Esophagus muscularis mucosa (tissue), 4 donors: Measurements from ENCODE around the gene TIGD7. TPM values are rescaled to one million over a fixed set of nuclear protein-coding genes. Genes with fewer than 3 reads are reported as not detected.
A peak's percentile ranks its signal among the peaks of the same experiment; 100 is the strongest.

Experiments
- DNase-seq: peaks from one replicate; pipeline ENCODE4 v3.0.0-alpha.2; 2017; ENCODE audit errors: extremely low spot score
- H3K27ac ChIP-seq, 4 donors: fragments of 200-600 bp; sonication (generic); replicated peaks in 1 of 4; 1 replicate in 3 of 4; 2 replicates in 1 of 4; pipeline ENCODE4 v1.5.1; 2016 to 2019; ENCODE audit warnings: mild to moderate bottlenecking in 1 of 4
- H3K27me3 ChIP-seq, 4 donors: fragments of 200-600 bp; sonication (generic); one replicate each; pipeline versions ENCODE4 v1.5.1 to v1.6.0; 2016 to 2019
- H3K36me3 ChIP-seq, 4 donors: fragments of 200-600 bp; sonication (generic); one replicate each; pipeline ENCODE4 v1.5.1; 2016 to 2019
- H3K4me1 ChIP-seq, 4 donors: fragments of 200-600 bp; sonication (generic); one replicate each; pipeline ENCODE4 v1.5.1; 2016 to 2019
- H3K4me3 ChIP-seq, 4 donors: fragments of 200-600 bp; sonication (generic); 1 replicate in 2 of 4; 2 replicates in 2 of 4; pipeline ENCODE4 v1.5.1; 2016 to 2019; ENCODE audit warnings: mild to moderate bottlenecking in 4 of 4, moderate library complexity in 1 of 4
- H3K9me3 ChIP-seq, 4 donors: fragments of 200-600 bp; sonication (generic); 1 replicate in 3 of 4; 2 replicates in 1 of 4; pipeline ENCODE4 v1.5.1; 2016 to 2019
- EP300 ChIP-seq: sonication (generic); formaldehyde crosslinking; IDR thresholded peaks from one replicate; pipeline ENCODE4 v1.6.1; 2017; ENCODE audit warnings: antibody characterized with exemption
- POLR2A ChIP-seq: fragments of 450-650 bp; IDR thresholded peaks from one replicate; pipeline ENCODE4 v1.6.1; 2017; ENCODE audit warnings: antibody characterized with exemption, moderate library complexity, mild to moderate bottlenecking, low read depth
- POLR2AphosphoS5 ChIP-seq, 2 donors: sonication (generic); formaldehyde crosslinking; IDR thresholded peaks; one replicate each; pipeline ENCODE4 v1.6.1; 2017; ENCODE audit warnings: antibody characterized with exemption in 2 of 2
- WGBS: methylation state at CpG from one replicate; pipeline ENCODE4 v1.1.5; 2018; 5-methylcytosine and 5-hydroxymethylcytosine counted together
- intact Hi-C: fragments of 100-400 bp; cut with DNase I; formaldehyde crosslinking; loops from one replicate; pipeline ENCODE4 v1.15.1; 2023
- total RNA-seq, 4 donors: library from RNA; depleted of rRNA; stranded (reverse); fragments of >200 nt; gene quantifications; one replicate each; pipeline versions ENCODE4 v1.1.0 to v1.2.1, GENCODE V29; 2016
- TF ChIP-seq, protein P1 (sequence below), 3 experiments: fragments of 200-600 bp in 2 of 3; fragments of 450-650 bp in 1 of 3; sonication (generic) in 2 of 3; IDR thresholded peaks; one replicate each; pipeline ENCODE4 v1.5.1; 2017 to 2019; ENCODE audit warnings: antibody characterized with exemption in 3 of 3, mild to moderate bottlenecking in 2 of 3, moderate library complexity in 1 of 3

Gene TIGD7
- total RNA-seq, 4 donors from 2014 or later: 4.6 to 8.3 (median 7.6) TPM

GRCh38 chr16:3317315-3317999 lies 12.2 kb upstream of the TIGD7 start:
- peaks cover 24 to 100% (median 98%) of the 10 kb centered on the region in 4 donors for H3K9me3 ChIP-seq
- WGBS: 98% methylated on average over 3 of the region's 3 CpGs
- intact Hi-C loops: loop anchor here (10.0 kb wide), 1 partner anchor 93 kb away; no protein-coding TSS in a partner anchor

GRCh38 chr16:3311496-3311895 lies 6.3 kb upstream of the TIGD7 start:
- TF ChIP-seq, protein P1, sequence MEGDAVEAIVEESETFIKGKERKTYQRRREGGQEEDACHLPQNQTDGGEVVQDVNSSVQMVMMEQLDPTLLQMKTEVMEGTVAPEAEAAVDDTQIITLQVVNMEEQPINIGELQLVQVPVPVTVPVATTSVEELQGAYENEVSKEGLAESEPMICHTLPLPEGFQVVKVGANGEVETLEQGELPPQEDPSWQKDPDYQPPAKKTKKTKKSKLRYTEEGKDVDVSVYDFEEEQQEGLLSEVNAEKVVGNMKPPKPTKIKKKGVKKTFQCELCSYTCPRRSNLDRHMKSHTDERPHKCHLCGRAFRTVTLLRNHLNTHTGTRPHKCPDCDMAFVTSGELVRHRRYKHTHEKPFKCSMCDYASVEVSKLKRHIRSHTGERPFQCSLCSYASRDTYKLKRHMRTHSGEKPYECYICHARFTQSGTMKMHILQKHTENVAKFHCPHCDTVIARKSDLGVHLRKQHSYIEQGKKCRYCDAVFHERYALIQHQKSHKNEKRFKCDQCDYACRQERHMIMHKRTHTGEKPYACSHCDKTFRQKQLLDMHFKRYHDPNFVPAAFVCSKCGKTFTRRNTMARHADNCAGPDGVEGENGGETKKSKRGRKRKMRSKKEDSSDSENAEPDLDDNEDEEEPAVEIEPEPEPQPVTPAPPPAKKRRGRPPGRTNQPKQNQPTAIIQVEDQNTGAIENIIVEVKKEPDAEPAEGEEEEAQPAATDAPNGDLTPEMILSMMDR (IDR thresholded peaks at IDR 0.05): no peak
- TF ChIP-seq POLR2AphosphoS5 (IDR thresholded peaks at IDR 0.05): no peak
- no peak for TF ChIP-seq EP300
- TF ChIP-seq POLR2A: no peak
- H3K36me3 ChIP-seq: peaks cover 34 to 78% (median 61%) of the 10 kb centered on the region in 4 donors
- WGBS: 96% methylated on average over 4 of the region's 4 CpGs
- H3K27ac ChIP-seq: no peak overlapping the region
- H3K4me1 ChIP-seq: peaks cover under 1 to 8% (median 2%) of the 10 kb centered on the region in 4 donors
- DNase-seq: no peak
- intact Hi-C loops: loop anchor here (10.0 kb wide), 1 partner anchor 87 kb away; no protein-coding TSS in a partner anchor
- H3K27me3 ChIP-seq: no peaks in the 10 kb centered on the region
- no peak overlapping the region for H3K4me3 ChIP-seq
- peaks cover 6 to 100% (median 96%) of the 10 kb centered on the region in 4 donors for H3K9me3 ChIP-seq

More at GRCh38 chr16:3317315-3317999, 12.2 kb upstream of the TIGD7 start:
- H3K4me1 ChIP-seq: no peaks in the 10 kb centered on the region
- H3K36me3 ChIP-seq: peaks cover 42 to 64% (median 57%) of the 10 kb centered on the region in 4 donors
- TF ChIP-seq, protein P1 (IDR thresholded peaks at IDR 0.05): no peak
- no peak for TF ChIP-seq POLR2AphosphoS5 (IDR thresholded peaks at IDR 0.05)
- TF ChIP-seq EP300: no peak
- no peak for TF ChIP-seq POLR2A
- DNase-seq: no peak
- no peak overlapping the region for H3K27ac ChIP-seq
- no peaks in the 10 kb centered on the region for H3K27me3 ChIP-seq
- H3K4me3 ChIP-seq: no peak overlapping the region

GRCh38 chr16:3306078-3306477 lies 848 bp upstream of the TIGD7 start:
- 68% methylated on average over 11 of the region's 11 CpGs for WGBS
- peaks cover 0 to 87% (median 64%) of the 10 kb centered on the region in 4 donors for H3K9me3 ChIP-seq
- H3K36me3 ChIP-seq: peaks cover 12 to 58% (median 35%) of the 10 kb centered on the region in 4 donors
- no peak for DNase-seq
- intact Hi-C loops: no loop called here
- no peak for TF ChIP-seq POLR2A
- peak overlapping the region; percentile 86 to 94 (median 90) for H3K27ac ChIP-seq
- H3K4me3 ChIP-seq: peak overlapping the region; percentile 59 to 96 (median 74)
- peaks cover 17 to 26% (median 20%) of the 10 kb centered on the region in 4 donors for H3K4me1 ChIP-seq
- H3K27me3 ChIP-seq: no peaks in the 10 kb centered on the region

GRCh38 chr16:3304370-3304769 lies 860 bp downstream of the TIGD7 start:
- peaks cover 21 to 66% (median 39%) of the 10 kb centered on the region in 4 donors for H3K36me3 ChIP-seq
- peak overlapping the region in 1 of 4 donors; percentile 91 for H3K27ac ChIP-seq
- no peak for DNase-seq
- H3K4me3 ChIP-seq: peak overlapping the region; percentile 59 to 96 (median 74)
- WGBS: 74% methylated on average over 4 of the region's 4 CpGs
- intact Hi-C loops: no loop called here
- no peak for TF ChIP-seq POLR2A
- TF ChIP-seq EP300: no peak
- TF ChIP-seq, protein P1 (IDR thresholded peaks at IDR 0.05): no peak
- no peak for TF ChIP-seq POLR2AphosphoS5 (IDR thresholded peaks at IDR 0.05)
- H3K9me3 ChIP-seq: peaks cover 0 to 87% (median 64%) of the 10 kb centered on the region in 4 donors
- no peaks in the 10 kb centered on the region for H3K27me3 ChIP-seq
- H3K4me1 ChIP-seq: peaks cover 17 to 26% (median 20%) of the 10 kb centered on the region in 4 donors

- Histone ChIP-seq H3K4me1 (no peaks in the 10 kb centered on the region), H3K27ac (no peak overlapping the region), H3K4me3 (no peak overlapping the region), H3K36me3 (peaks cover 29 to 55% (median 39%) of the 10 kb centered on the region in 4 donors), H3K9me3 (peaks cover 6 to 98% (median 91%) of the 10 kb centered on the region in 4 donors), H3K27me3 (no peaks in the 10 kb centered on the region)
- intact Hi-C loops: no loop called here
- 70% methylated on average over 13 of the region's 13 CpGs for WGBS
- DNase-seq: no peak
- TF ChIP-seq EP300: no peak
- no peak for TF ChIP-seq POLR2A
- TF ChIP-seq, protein P1 (IDR thresholded peaks at IDR 0.05): no peak
These were observed 9.4 kb downstream of the TIGD7 start for GRCh38 chr16:3295783-3296182.
